Naive thymus-derived CD4-positive, alpha-beta T cell (primary cell): ENCODE results near the gene GABRQ. TPM values are rescaled to one million over a fixed set of nuclear protein-coding genes. Genes with fewer than 3 reads are reported as not detected.

Source experiments
- ATAC-seq: fragments of 150-1000 bp; cut with Tn5 transposase; 2 replicates; pipeline ENCODE4 v1.10.0; 2021; ENCODE audit warnings: mild to moderate bottlenecking, moderate library complexity
- CTCF ChIA-PET: fragments of 350-600 bp; sonication (Branson Sonifier 250); formaldehyde crosslinking; loops from one replicate; lab custom pipeline; 2021; ENCODE audit warnings: antibody characterized with exemption; lab: Charles Lee
- POLR2A ChIA-PET: fragments of 350-600 bp; sonication (Branson Sonifier 250); formaldehyde crosslinking; loops from one replicate; lab custom pipeline; 2021; ENCODE audit warnings: antibody characterized with exemption, inconsistent platforms; lab: Charles Lee
- DNase-seq, 9 donors: peaks; one replicate each; pipeline versions ENCODE4 v3.0.0 to v3.0.0-alpha.2; 2020 to 2022; ENCODE audit warnings: mixed read lengths in 1 of 9
- H3K27ac ChIP-seq: one replicate; pipeline ENCODE4 v1.7.0; 2013; ENCODE audit warnings: mild to moderate bottlenecking, low read depth, low read length, moderate library complexity
- H3K27me3 ChIP-seq, 2 donors: one replicate each; pipeline ENCODE4 v1.7.0; 2013; ENCODE audit warnings: low read length in 2 of 2, mild to moderate bottlenecking in 2 of 2, moderate library complexity in 2 of 2; ENCODE audit not compliant: control insufficient read depth in 2 of 2, insufficient read depth in 2 of 2
- H3K36me3 ChIP-seq, 3 experiments: 1 replicate in 2 of 3; 2 replicates in 1 of 3; pipeline ENCODE4 v1.7.0; 2013; ENCODE audit warnings: low read length in 3 of 3, mild to moderate bottlenecking in 3 of 3, moderate library complexity in 1 of 3; ENCODE audit not compliant: insufficient read depth in 3 of 3, control insufficient read depth in 2 of 3
- H3K4me1 ChIP-seq, 2 donors: one replicate each; pipeline ENCODE4 v1.7.0; 2013; ENCODE audit warnings: low read length in 2 of 2, mild to moderate bottlenecking in 2 of 2, moderate library complexity in 1 of 2; ENCODE audit not compliant: control insufficient read depth in 2 of 2, insufficient read depth in 2 of 2
- H3K4me3 ChIP-seq: 2 replicates; pipeline ENCODE4 v1.7.0; 2013; ENCODE audit warnings: mild to moderate bottlenecking, low read length
- H3K9me3 ChIP-seq, 3 experiments: 1 replicate in 2 of 3; 2 replicates in 1 of 3; pipeline ENCODE4 v1.7.0; 2013; ENCODE audit warnings: low read length in 3 of 3; ENCODE audit not compliant: control insufficient read depth in 2 of 3
- H3K27ac Mint-ChIP-seq, 9 donors: one replicate each; pipeline ENCODE4 v1.8.0; 2020 to 2022; ENCODE audit warnings: mixed read lengths in 9 of 9, mild to moderate bottlenecking in 8 of 9, moderate library complexity in 5 of 9, inconsistent platforms in 2 of 9
- H3K27me3 Mint-ChIP-seq, 5 donors: one replicate each; pipeline ENCODE4 v1.8.0; 2021 to 2022; ENCODE audit warnings: mixed read lengths in 5 of 5, mild to moderate bottlenecking in 1 of 5
- H3K36me3 Mint-ChIP-seq, 5 donors: one replicate each; pipeline ENCODE4 v1.8.0; 2020 to 2022; ENCODE audit warnings: mixed read lengths in 5 of 5, mild to moderate bottlenecking in 3 of 5, inconsistent platforms in 1 of 5
- H3K4me1 Mint-ChIP-seq, 7 donors: one replicate each; pipeline ENCODE4 v1.8.0; 2020 to 2022; ENCODE audit warnings: mixed read lengths in 7 of 7, mild to moderate bottlenecking in 3 of 7, inconsistent platforms in 1 of 7
- H3K4me3 Mint-ChIP-seq, 10 donors: one replicate each; pipeline ENCODE4 v1.8.0; 2020 to 2022; ENCODE audit warnings: mild to moderate bottlenecking in 10 of 10, mixed read lengths in 10 of 10, moderate library complexity in 6 of 10, inconsistent platforms in 2 of 10
- H3K9me3 Mint-ChIP-seq, 11 donors: one replicate each; pipeline ENCODE4 v1.8.0; 2020 to 2022; ENCODE audit warnings: mixed read lengths in 11 of 11, mild to moderate bottlenecking in 4 of 11, inconsistent platforms in 1 of 11, moderate library complexity in 1 of 11
- intact Hi-C, 2 donors: fragments of 100-400 bp; cut with micrococcal nuclease; formaldehyde crosslinking; loops; one replicate each; pipeline ENCODE4 v1.15.1; 2023
- polyA plus RNA-seq, 2 donors: library from polyadenylated mRNA; unstranded; fragments of 300-500 nt; fragmentation: Illumina TruSeq; gene quantifications; one replicate each; pipeline ENCODE4 v1.2.3, GENCODE V29; 2021
- total RNA-seq, 6 experiments: library from RNA in 5 of 6; stranded (reverse) in 5 of 6; gene quantifications; 1 replicate in 5 of 6; 2 replicates in 1 of 6; pipeline ENCODE4 v1.2.3 and lab custom pipeline; 2021 to 2026

The GABRQ gene
- total and polyA plus RNA-seq, 7 experiments from 2014 or later: 0.07 TPM; not detected in 6

DNA sequence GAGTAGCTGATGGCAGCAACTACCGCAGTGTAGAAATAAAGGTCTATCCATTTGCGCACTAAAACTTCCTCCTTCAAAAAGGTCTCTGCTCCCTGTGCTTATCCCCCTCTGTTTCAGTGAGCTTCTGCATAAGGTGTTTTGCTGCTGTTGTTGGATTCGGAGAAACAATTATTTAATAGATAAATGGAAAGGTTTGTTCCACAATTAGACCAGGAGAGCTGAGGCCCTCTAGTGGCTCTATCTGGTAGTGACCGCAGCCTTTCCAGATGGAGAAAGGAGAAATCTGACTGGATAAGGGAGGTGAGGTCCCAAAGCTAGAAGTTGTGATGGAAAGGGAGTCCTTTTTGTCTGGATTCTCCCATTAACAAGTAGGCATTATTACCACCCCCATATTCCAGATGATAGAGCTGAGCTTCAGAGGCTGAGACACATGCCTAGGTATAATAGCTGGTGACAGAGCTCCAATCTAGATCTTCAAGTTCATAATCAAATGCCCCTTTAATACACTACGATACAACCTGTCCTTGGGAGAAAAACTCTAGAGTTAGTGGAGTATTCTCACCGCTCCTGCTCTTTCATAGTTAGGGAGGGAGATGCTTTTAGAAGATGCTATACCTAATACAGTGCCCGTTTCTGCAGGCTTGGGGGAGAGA, 5.1 kb upstream of the GABRQ start:
- H3K27me3 Mint-ChIP-seq: peaks cover 13 to 24% (median 17%) of the 10 kb centered on the region in 5 donors
- POLR2A ChIA-PET: no interaction called here
- intact Hi-C loops: loop anchor here in 1 of 2 donors (5.0 kb wide), 1 partner anchor 1240 kb away; no protein-coding TSS in a partner anchor
- no peak overlapping the region for H3K27ac Mint-ChIP-seq
- no peaks in the 10 kb centered on the region for H3K36me3 Mint-ChIP-seq
- Histone ChIP-seq H3K27me3 (no peaks in the 10 kb centered on the region), H3K4me1 (no peaks in the 10 kb centered on the region), H3K9me3 (no peaks in the 10 kb centered on the region), H3K27ac (no peak overlapping the region), H3K36me3 (no peaks in the 10 kb centered on the region), H3K4me3 (no peak overlapping the region)
- no peak overlapping the region for H3K4me3 Mint-ChIP-seq
- ATAC-seq (no peak), DNase-seq (peak in 5 of 9 donors; percentile 1 to 37 (median 16))
- peaks cover 0 to 1% (median 0%) of the 10 kb centered on the region in 11 donors for H3K9me3 Mint-ChIP-seq
- CTCF ChIA-PET: interaction anchor here (0.8 to 1.6 kb wide), 2 partner anchors 11 to 1481 kb away, joined by 3 to 4 read pairs; no protein-coding TSS in a partner anchor
- no peaks in the 10 kb centered on the region for H3K4me1 Mint-ChIP-seq

- intact Hi-C loops: no loop called here
- no peak overlapping the region for H3K4me3 ChIP-seq
- peaks cover 14 to 32% (median 20%) of the 10 kb centered on the region in 5 donors for H3K27me3 Mint-ChIP-seq
- H3K36me3 Mint-ChIP-seq: no peaks in the 10 kb centered on the region
- no peak overlapping the region for H3K27ac Mint-ChIP-seq
- no peak overlapping the region for H3K4me3 Mint-ChIP-seq
- H3K27ac ChIP-seq: no peak overlapping the region
- ChIA-PET POLR2A (no interaction called here), CTCF (no interaction called here)
- H3K36me3 ChIP-seq: no peaks in the 10 kb centered on the region
- H3K4me1 ChIP-seq: no peaks in the 10 kb centered on the region
- no peaks in the 10 kb centered on the region for H3K9me3 ChIP-seq
- peaks cover 0 to 2% (median 0%) of the 10 kb centered on the region in 11 donors for H3K9me3 Mint-ChIP-seq
- H3K4me1 Mint-ChIP-seq: peaks cover 0 to 3% (median 0%) of the 10 kb centered on the region in 7 donors
- ATAC-seq (no peak), DNase-seq (no peak)
- H3K27me3 ChIP-seq: no peaks in the 10 kb centered on the region
These were observed 1.8 kb upstream of the GABRQ start for GRCh38 chrX:152635941-152636340.

GRCh38 chrX:152638443-152638904, 779 bp downstream of the GABRQ start:
- DNase-seq: no peak
- Histone ChIP-seq H3K9me3 (no peaks in the 10 kb centered on the region), H3K27me3 (no peaks in the 10 kb centered on the region), H3K36me3 (no peaks in the 10 kb centered on the region), H3K27ac (no peak overlapping the region), H3K4me3 (no peak overlapping the region), H3K4me1 (no peaks in the 10 kb centered on the region)
- intact Hi-C loops: no loop called here
- ChIA-PET CTCF (no interaction called here), POLR2A (no interaction called here)
- peaks cover 0 to 2% (median 0%) of the 10 kb centered on the region in 11 donors for H3K9me3 Mint-ChIP-seq
- H3K27ac Mint-ChIP-seq: no peak overlapping the region
- ATAC-seq: no peak
- H3K27me3 Mint-ChIP-seq: peaks cover 14 to 32% (median 20%) of the 10 kb centered on the region in 5 donors
- H3K4me1 Mint-ChIP-seq: peaks cover 0 to 3% (median 0%) of the 10 kb centered on the region in 7 donors
- no peak overlapping the region for H3K4me3 Mint-ChIP-seq
- H3K36me3 Mint-ChIP-seq: no peaks in the 10 kb centered on the region

DNA sequence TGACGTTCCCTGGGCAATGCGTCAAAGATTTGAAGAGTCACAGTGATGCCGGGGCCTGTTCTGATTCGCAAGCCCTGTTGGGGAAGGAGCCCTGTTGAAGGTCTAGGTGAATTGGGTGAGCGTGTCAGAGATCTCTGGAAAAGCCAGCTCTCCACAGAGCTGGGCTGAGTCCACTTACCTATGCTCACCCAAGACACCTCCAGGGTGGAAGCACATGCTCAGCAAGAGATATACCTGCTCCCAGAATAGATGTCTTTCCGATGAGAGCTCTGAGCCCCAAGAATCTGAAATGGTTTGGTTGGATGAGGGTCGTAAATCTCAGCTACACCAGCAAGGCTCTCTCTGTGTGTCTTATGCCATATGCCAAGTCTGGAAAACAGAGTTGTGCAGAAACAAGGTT, 1.7 kb downstream of the GABRQ start:
- Histone ChIP-seq H3K36me3 (no peaks in the 10 kb centered on the region), H3K4me3 (no peak overlapping the region), H3K9me3 (no peaks in the 10 kb centered on the region), H3K27ac (no peak overlapping the region), H3K27me3 (no peaks in the 10 kb centered on the region), H3K4me1 (no peaks in the 10 kb centered on the region)
- peaks cover 0 to 3% (median 0%) of the 10 kb centered on the region in 7 donors for H3K4me1 Mint-ChIP-seq
- H3K9me3 Mint-ChIP-seq: peaks cover 0 to 2% (median 0%) of the 10 kb centered on the region in 11 donors
- H3K27ac Mint-ChIP-seq: no peak overlapping the region
- H3K27me3 Mint-ChIP-seq: peaks cover 14 to 32% (median 19%) of the 10 kb centered on the region in 5 donors
- CTCF ChIA-PET: no interaction called here
- no peak for ATAC-seq
- POLR2A ChIA-PET: no interaction called here
- H3K36me3 Mint-ChIP-seq: no peaks in the 10 kb centered on the region
- H3K4me3 Mint-ChIP-seq: no peak overlapping the region
- intact Hi-C loops: no loop called here
- DNase-seq: no peak

- H3K4me3 Mint-ChIP-seq: no peak overlapping the region
- no peaks in the 10 kb centered on the region for H3K9me3 ChIP-seq
- no peak overlapping the region for H3K27ac ChIP-seq
- H3K27me3 ChIP-seq: no peaks in the 10 kb centered on the region
- H3K4me3 ChIP-seq: no peak overlapping the region
- ATAC-seq (no peak), DNase-seq (no peak)
- no peaks in the 10 kb centered on the region for H3K36me3 ChIP-seq
- H3K9me3 Mint-ChIP-seq: peaks cover 0 to 2% (median 0%) of the 10 kb centered on the region in 11 donors
- H3K36me3 Mint-ChIP-seq: no peaks in the 10 kb centered on the region
- ChIA-PET CTCF (no interaction called here), POLR2A (no interaction called here)
- no peak overlapping the region for H3K27ac Mint-ChIP-seq
- peaks cover 14 to 29% (median 19%) of the 10 kb centered on the region in 5 donors for H3K27me3 Mint-ChIP-seq
- no peaks in the 10 kb centered on the region for H3K4me1 ChIP-seq
- intact Hi-C loops: no loop called here
- H3K4me1 Mint-ChIP-seq: peaks cover 0 to 3% (median 0%) of the 10 kb centered on the region in 7 donors
These were observed 2.5 kb downstream of the GABRQ start for GRCh38 chrX:152640034-152640818.

- Histone ChIP-seq H3K4me1 (no peaks in the 10 kb centered on the region), H3K9me3 (no peaks in the 10 kb centered on the region), H3K27me3 (no peaks in the 10 kb centered on the region), H3K4me3 (no peak overlapping the region), H3K27ac (no peak overlapping the region), H3K36me3 (no peaks in the 10 kb centered on the region)
- peaks cover 10 to 21% (median 14%) of the 10 kb centered on the region in 5 donors for H3K27me3 Mint-ChIP-seq
- intact Hi-C loops: no loop called here
- ChIA-PET POLR2A (no interaction called here), CTCF (no interaction called here)
- H3K27ac Mint-ChIP-seq: no peak overlapping the region
- H3K9me3 Mint-ChIP-seq: peaks cover 0 to 2% (median 0%) of the 10 kb centered on the region in 11 donors
- no peaks in the 10 kb centered on the region for H3K36me3 Mint-ChIP-seq
- peaks cover 0 to 3% (median 0%) of the 10 kb centered on the region in 7 donors for H3K4me1 Mint-ChIP-seq
- ATAC-seq (no peak), DNase-seq (no peak)
- no peak overlapping the region for H3K4me3 Mint-ChIP-seq
These were observed 3.7 kb downstream of the GABRQ start for GRCh38 chrX:152641256-152641875.
